ENCODE results near the gene RNF31.

- no peak for TF ChIP-seq CTCF (IDR thresholded peaks at IDR 0.05)
- TF ChIP-seq POLR2A (IDR thresholded peaks at IDR 0.05): no peak
Observed at GRCh38 chr14:24116128-24116814, 31.0 kb upstream of the RNF31 start.

Measured in esophagus squamous epithelium (tissue), 4 donors.